DMS153 treated with DMSO at 0.1 percent for 48 hours (cell line): ENCODE data around the gene IFI35.
"Not testable (repeated sequence)": the region's sequence is repeated elsewhere in the genome, so short reads cannot be mapped to it uniquely, and the experiment has no call there.

Experiments used
- DNase-seq: peaks from one replicate; lab custom pipeline; 2025; ENCODE audit not compliant: unreplicated experiment; lab: John Stamatoyannopoulos, UW

IFI35 gene

DNA sequence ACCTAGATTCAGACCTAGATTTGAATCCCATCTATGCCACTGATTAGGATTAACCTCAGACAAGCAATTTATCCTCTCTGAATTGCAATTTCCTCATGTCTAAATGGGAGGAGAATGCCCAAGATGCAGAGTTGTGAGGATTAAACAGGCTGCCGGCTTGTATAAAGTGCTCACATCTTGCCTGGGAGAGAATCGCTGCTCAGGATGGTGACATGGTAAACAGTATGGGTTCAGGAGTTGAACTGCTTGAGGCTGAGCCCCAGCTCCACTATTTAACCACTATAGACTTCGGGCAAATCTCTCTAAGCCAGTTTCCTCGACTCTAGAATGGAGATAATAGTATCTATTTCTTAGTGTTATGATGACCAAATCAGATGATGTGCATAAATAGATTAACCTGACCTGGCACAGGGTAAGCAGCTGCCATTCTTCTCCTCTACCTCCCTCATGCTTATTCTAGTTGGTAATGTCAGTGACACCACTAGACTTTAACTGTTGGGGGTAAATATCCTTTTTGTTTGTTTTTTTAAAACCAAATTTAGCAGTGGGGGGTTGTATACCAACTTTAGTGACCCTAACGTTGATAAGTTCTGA lies 9.1 kb upstream of the IFI35 start:
- no peak for DNase-seq

DNA sequence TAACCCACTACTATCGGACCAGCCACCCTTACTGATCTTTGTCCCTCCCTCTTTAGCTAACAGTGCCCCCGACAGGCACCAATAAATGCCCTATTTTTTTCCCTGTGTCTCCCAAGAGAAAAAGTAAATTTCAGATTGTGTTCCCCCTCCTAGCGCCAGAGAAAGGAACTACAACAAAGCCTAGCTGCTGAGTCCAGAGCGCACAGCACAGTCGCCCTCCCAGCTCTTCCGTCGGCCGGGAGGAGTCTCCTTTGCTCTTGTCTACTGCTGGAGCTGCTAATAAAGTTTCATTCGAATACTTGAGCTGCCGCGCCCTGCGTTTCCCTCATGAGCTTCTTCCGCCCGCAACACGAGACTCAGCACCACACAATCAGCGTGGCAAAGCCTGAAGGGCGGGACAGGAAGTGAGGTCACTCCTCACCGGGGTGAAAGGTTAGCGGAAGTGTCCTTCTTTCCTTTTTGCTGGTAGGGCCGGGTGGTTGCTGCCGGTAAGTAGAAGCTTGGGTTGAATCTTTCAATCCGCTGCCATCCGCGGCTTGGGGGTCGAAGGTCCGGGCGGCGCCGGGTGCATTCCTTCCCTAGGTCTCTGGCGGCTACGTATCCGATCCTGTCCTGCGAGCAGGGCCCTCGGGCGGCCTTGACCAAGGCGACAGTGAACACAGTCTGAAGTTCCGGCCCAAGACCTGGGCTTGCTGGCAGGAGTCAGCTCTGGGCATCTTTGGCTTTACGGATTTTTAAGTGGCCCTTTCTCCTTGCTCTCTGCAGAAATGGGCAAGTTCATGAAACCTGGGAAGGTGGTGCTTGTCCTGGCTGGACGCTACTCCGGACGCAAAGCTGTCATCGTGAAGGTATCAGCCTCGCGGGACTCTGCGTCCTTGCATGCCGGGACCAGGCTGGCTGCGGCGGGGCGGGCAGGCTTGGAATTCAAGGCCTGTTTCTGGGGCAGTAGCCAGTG lies 8.3 kb upstream of the IFI35 start, which contains the start of gene RPL27:
RPL27 (plus strand) TSS at position 436 of the 955 bp plus-strand sequence; CDS start at position 768, 332 bp downstream.
- DNase-seq, result peak; percentile 98

DNA sequence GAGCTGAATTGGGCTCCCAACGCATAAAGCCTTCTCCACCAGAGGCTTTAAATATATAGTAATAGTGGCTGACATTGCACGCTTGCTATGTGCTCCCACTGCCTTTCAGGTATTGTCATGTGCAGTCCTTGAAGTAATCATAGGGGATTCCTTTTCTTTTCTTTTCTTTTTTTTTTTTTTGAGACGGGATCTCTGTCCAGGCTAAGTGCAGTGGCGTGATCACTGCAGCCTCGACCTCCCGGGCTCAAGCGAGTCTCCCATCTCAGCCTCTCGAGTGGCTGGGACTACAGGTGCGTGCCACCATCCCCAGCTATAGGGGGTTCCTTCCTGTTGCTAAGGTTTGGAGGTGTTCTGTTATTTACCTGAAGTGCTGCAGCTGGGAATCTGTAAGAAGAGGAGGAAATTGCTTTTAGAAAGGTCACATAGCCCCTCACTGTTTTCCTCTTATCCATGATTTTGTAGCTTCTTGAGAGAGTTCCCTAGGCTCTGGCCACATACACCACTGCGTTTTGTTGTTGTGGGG lies 7.5 kb upstream of the IFI35 start:
- DNase-seq, result no peak

DNA sequence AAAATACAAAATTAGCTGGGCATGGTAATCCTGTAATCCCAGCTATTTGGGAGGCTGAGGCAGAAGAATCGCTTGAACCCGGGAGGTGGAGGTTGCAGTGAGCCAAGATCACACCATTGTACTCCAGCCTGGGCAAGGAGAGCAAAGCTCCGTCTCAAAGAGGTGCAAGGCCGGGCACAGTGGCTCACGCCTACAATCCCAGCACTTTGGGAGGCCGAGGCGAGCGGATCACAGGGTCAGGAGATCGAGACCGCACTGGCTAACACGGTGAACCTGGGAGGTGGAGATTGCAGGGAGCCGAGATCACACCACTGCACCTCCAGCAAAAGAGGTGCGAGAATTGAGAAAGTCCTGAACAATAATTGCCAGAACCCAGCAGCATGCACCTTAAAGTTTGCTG lies 5.7 kb upstream of the IFI35 start:
- DNase-seq, result not testable (repeated sequence)

DNA sequence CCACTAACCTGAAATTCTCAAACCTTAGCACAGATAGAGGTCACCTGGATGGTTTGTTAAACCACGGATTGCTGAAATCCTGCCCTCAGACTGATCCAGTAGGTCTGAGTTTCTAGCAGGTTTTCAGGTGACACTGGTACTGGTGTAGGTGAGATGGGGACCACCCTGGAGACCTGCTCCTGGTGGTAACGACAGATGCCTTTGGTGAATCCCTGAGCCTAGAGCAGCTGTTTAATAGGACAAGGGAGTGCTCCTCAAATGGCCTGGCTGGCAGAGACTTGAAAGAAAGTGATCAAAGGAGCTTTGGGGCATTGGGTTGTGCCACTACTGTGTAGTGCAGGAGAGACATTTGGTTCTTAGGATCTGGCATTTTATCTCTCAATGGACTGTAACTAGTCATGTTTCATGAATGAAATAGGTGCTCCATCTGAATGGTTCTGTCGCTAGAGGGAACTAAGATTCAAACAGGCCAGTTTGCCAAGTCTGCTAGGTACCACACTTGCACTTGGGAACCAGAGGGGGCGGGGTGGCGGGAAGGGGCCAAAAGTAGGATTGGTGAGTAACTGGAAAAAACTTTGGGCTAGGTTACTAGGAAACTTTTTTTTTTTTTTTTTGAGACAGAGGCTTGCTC lies 2.9 kb upstream of the IFI35 start:
- no peak for DNase-seq

DNA sequence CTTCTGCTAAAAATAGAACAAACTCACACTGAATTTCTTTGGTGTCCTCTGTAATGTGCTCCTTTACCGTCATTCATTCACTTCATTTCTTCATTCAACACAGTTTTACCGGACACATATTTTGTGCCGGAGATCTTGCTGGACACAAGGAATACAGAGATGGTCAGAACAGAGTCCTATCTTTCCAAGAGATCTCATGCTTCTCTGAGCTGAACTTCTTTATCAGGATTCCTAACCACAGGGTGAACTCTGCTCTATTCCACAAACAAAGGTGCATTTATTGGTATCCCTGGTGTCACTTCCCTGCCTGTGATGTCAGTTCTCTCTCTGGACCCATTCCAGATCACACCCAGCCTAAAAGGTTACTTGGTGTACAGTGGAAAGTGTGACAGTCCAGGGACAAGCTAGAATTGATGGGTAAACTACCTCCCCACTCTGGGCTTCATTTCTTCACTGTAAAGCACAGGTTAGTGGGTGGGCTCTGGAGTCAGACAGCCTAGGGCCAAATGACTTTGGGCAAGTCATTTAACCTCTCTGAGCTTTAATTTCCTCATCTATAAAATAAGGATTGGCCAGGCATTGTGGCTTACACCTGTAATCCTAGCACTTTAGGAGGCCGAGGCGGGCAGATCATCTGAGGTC lies 4.2 kb downstream of the IFI35 start:
- DNase-seq, result no peak

DNA sequence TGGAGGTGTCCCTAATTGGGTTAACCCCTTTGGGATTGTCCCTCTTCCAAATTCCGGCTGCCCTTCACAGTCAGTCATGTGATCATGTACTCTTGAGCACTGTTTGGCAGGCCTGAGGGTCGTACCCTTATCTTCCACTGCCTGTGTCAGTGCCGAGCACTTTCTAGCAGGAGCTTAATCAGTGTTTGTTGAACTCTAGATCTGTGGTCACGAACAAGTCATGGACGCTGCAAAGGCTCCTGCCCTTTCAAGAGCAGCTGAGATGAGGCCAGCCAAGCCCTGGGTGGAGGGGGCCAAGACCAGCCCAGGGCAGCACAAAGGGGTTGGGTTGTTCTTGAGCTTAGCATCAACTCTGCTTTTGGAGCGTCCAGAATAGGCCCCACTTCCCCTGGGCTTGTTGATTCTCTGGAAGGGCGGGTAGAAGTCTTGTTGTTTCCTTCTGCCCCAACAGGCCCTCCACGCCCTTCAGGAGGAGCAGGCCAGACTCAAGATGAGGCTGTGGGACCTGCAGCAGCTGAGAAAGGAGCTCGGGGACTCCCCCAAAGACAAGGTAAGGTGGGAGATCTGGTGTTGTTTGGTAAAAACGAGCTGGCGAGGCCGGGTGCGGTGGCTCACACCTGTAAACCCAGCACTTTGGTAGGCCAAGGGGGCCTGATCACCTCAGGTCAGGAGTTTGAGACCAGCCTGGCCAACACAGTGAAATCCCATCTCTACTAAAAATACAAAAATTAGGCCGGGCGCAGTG lies 5.3 kb downstream of the IFI35 start:
- DNase-seq, result no peak

DNA sequence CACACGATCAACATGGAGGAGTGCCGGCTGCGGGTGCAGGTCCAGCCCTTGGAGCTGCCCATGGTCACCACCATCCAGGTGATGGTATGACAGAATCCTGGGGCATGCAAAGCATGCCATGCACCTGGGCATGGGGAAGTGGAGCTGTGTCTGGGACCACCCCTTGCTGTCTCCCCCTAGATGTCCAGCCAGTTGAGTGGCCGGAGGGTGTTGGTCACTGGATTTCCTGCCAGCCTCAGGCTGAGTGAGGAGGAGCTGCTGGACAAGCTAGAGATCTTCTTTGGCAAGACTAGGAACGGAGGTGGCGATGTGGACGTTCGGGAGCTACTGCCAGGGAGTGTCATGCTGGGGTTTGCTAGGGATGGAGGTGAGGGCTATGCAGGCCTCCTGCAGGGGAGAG lies 6.7 kb downstream of the IFI35 start:
- DNase-seq, result no peak

DNA sequence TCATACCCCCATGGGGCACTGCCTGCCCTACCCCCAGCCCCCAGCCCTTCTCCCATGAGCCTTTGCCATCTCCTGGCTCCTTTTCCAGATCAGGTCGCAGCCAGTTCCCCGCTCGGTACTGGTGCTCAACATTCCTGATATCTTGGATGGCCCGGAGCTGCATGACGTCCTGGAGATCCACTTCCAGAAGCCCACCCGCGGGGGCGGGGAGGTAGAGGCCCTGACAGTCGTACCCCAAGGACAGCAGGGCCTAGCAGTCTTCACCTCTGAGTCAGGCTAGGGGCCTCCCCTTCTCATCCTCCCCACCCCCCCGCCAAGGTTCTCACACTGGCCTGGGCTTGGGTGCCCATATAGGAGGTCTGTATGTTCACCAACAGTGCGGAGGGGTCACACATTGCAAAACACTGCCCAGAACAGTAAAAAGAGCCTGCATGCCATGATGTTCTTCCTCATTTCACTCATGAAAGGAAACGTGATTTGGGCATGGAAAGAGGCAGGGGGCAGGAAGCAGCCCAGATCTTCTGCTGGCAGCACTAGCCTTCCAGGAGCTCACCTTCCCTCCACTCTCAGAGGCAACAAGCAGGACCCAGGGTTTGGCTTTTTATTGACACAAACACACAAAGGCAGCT lies 7.5 kb downstream of the IFI35 start:
- DNase-seq, result no peak

DNA sequence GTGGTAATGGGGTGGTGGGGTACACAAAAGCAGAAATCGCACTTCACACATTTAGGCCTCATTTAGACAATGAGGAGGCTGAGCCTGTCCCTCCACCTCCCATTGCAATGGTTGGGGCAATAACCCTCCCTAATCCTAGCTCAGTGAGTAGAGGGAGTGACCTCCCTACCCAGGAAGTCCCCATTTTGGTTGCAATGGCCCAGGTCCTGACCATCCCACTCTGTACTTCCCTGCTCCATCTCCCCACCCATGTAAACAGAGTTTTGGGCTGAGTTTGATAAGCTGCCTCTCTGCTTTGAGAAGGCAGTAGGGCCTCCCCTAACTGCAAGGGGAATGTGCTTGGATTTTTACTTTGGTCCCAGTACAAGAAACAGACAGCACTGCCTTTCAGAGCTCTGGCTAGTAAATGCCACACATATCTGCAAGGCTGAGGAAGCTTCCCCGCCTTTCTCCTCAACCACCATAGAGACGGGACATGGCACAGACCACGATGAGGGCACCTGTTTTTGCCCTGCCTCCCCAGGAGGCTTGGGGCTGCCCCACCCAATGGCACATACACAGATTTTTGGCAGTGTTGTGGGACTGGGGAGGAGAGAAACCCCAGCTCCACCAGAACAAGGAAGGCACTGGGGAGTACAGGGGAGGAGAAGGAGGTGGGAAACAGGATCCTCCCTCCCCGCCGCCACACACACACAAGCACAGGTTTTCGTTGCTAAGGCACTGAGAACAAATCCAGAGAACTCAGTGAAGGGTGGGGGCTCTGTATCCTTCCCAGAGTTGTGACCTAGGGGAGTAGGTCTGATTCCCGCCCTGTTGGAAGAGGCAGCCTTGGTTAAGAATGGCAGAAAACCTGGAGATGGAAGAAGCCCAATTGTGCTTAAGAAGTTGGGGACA lies 8.3 kb downstream of the IFI35 start:
- no peak for DNase-seq

DNA sequence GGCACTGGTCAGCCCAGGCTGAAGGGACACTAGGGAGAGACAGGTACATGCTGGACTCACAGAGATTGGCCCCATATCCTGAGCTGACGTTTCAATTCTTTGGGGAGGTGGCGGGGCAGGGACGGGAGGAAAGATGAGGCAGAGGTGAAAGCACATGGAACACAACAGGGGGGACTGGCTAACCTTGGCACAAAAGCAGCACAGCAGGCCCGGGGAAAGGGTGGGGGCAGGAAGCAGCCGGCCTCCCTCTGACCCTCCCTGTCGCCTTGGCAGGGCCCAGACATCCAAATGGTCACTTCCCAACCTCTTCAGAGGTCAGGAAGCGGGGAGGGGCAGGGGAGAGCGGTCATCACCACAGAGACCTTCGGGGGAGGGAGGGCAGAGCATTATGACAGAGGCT lies 9.0 kb downstream of the IFI35 start:
- DNase-seq, result no peak

DNA sequence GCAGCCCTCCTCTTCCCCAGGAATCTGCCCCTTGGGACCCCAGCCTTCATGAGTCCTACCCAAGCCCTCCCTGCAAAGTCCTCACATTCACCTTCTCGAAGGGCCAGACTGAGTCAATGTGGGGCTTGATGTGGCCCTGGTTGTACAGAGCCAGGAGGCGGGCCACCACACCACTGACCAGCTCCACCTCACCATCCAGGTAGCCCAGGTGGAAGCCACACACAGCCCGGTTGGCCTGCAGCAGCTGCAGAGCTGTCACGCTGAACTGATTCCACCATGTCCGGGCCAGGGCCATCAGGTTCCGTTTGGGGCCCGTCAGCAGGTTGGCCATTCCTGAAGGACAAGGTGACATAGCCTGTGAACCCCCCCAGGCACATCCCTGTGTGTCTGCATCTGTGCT lies 9.6 kb downstream of the IFI35 start:
- no peak for DNase-seq

DNA sequence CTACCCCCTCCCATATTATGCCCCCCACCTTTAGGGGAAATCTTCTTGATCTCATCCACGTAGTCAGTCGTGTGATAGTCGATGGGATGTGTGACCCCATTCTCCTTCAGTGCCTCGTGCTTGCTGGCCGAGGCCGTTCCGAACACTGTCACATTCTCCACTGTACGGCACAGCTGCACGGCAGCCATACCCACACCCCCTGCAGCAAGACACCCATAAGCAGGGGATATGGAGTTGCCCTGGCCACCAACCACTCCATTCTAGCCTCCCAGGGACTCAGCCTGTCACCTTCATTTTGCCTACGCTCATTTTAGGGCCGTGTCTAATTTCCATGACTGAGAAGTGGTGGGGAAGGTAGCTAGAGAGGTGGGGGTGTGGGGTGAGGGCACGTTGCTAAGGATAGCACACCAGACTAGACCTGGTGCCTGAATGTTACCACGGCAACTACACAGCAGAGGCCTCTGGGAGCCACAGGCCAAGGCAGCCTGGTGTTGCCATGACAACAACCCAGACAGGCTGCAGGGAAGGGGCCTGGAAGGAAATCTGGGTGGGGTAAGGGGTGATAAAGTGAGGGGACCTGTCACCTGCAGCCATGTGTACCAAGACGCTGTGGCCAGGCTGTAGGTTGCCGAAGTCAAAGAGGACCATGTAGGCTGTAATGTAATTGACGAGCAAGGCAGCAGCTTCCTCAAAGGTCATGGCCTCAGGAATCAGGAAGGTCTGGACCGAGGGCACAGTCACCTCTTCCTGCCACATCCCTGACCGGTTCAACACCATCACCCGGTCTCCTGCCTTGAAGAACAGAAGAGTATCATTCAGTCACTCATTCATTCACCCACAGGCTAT lies 11.6 kb downstream of the IFI35 start:
- DNase-seq, result no peak

DNA sequence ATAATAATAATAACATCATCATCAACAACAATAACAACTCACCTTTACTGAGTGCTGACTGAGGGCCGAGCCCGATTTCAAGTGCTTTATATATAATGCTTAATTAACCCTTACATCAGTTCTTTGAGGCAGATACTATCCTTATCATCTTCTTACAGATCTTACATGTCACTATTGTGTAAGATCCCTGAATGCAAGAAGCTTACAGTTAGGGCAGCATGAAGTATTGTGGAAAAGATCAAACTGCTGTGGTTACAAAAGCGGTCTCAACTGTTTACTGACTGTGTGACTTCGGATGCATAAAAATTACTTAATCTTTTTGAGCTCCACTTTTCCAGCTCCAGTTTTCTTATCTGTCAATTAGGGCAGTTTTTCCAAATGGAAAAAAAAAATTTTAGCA lies 12.3 kb downstream of the IFI35 start:
- no peak for DNase-seq

DNA sequence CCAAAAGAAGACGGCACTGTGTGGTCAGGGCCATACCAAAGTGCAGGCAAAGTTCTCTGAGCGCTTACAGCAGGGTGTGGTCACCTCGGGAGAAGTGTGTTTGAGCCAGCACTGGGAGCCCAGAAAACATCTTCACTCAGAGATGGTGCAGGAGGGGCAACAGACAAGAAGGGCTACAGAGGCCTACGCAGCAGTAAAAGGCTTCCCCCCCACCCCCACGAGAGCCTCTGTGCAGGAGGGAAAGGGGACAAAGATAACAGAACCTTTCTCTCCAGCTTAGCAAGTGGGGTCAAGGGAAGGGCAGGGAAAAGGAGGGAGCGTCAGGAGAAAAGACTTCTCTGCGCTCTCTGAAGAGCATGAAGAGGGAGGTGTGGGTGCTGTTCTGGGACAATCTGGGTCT lies 12.8 kb downstream of the IFI35 start:
- DNase-seq, result no peak

DNA sequence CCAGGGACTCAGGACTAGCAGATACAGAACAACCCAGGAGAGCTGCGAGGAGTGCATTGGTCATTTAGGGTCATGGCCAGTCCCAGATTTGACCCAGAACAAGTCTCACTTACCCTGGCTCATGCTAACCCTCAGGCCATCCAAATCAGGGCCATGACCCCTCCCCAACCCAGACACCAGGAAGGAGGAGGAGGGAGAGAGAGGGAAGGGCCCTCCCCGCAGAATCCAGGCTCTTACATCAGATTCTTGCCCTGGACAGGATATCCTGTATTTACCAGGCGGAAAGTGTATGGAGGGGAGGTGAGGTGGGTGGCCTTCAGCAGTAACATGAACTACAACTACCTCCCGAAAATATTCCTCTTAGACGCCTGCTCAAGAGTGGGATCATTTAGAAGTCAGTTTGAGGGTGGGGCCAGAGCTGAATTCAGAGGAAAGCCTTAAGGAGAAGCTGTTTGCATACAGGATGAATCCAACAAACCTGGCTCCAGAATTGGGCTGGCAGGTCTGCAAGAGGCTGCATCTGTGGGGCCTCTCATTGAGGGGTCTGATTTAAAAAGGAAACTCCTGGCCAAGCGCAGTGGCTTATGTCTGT lies 13.5 kb downstream of the IFI35 start:
- DNase-seq, result no peak

DNA sequence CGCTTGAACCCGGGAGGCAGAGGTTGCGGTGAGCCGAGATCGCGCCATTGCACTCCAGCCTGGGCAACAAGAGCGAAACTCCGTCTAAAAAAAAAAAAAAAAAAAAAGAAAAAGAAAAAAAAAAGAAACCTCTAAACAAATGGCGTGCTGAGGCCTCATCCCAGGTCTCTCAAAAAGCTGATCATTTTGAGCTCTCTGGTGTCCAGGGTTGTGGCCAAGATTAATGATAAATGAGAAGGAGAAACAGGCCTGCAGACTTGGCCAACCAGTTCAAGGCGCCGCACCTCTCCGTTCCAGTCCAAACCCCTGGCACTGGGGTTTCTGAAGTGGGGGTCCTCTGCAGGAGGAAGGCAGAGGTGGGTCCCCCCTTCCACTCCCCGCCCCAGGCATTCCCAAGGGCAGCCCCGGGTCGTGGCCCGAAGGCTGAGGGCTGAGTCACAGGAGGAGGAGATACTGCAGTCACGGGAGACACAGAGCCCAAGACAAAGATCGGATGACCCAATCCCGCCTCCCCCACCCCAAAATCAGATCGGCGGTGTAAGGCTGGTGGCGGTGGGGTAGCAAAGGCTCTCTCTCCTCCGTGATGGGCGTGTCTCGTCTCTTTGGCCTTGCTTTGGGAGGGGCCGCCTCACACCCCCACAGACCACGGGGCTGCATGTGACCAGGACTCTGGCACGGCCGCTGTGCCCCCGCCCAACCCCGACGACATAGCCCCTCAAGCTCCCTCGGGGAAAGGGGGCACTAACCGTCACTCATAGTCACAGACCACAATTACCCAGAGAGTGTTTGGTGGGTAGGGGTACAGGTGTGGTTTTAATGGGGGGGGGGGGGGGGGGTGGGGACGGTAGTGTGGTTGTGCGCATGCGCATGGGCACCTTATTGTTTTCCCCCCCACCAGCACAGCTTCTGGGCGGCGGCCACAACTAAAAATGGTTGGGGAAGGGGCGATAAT lies 14.5 kb downstream of the IFI35 start:
- no peak for DNase-seq
